ENCODE data around the gene CTBP1.

The CTBP1 gene

DNA sequence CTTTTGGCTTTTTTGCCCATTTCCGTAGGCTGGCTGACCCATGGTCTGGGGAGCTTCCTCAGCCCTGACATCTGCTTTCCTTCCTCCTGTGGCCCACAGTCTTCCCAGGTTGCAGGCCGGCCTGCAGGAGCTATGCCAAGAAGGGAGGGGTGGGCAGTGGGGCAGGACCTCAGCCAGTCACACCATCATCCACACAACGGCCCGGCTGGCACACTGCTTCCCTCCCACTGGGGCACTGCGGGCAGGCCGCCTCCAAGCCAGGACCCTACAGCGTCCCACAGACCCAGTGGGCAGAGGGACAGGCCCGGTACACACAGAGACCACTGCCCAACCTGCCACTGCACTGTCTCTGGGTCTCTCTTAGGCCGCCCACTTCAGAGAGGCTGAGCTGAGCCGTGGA, 38.0 kb downstream of the CTBP1 start:
- DNase-seq (ENCODE audit: low read depth, low spot score), result no peak

DNA sequence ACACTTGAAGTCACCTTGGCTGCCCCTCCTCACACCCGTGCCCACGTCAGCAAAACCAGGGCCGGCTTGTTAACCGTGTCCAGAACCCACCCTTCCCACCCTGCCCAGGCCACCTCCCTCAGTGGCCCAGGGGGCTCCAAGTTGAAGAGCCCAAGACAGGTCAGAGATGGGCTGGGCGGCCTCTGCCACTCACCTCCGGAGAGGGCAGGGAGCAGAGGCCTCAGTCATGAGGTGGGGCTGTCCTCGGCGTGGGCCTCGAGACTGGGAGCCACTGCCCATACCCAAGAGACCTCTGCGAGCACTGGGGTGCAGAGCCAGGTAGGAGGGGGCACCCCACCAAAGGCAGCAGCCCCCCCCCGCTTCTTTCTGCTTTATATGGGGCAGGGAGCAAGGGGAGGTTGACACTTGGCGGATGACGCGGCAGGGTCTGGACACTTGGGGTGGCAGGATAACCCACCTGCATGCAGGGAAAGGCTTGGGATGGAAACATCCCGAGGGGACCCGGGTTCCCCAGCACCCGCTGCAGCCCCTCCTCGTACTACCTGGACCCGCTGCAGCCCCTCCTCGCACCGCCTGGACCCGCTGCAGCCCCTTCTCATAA, 38.6 kb downstream of the CTBP1 start:
- DNase-seq (ENCODE audit: low read depth, low spot score), result no peak

DNA sequence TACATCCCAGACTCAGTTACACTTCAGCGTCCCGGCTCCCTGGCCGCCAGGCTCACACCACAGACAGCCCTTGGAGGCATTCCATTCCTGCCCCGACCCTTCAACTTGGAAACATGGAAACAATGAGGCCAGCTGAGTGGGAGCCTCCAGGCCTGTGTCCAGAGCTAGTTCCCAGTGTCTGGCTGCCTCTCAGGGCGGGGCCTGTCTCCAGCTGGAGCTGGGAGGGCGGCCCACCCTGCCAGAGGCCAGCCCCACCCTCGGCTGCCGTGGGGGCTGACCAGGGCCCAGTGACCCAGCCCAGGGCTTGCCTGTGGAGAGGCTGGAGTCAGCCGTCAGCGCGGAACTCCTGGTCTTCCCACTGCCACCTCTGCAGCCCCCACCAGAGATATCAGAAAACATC, 39.1 kb downstream of the CTBP1 start:
- no peak for DNase-seq (ENCODE audit: low read depth, low spot score)

DNA sequence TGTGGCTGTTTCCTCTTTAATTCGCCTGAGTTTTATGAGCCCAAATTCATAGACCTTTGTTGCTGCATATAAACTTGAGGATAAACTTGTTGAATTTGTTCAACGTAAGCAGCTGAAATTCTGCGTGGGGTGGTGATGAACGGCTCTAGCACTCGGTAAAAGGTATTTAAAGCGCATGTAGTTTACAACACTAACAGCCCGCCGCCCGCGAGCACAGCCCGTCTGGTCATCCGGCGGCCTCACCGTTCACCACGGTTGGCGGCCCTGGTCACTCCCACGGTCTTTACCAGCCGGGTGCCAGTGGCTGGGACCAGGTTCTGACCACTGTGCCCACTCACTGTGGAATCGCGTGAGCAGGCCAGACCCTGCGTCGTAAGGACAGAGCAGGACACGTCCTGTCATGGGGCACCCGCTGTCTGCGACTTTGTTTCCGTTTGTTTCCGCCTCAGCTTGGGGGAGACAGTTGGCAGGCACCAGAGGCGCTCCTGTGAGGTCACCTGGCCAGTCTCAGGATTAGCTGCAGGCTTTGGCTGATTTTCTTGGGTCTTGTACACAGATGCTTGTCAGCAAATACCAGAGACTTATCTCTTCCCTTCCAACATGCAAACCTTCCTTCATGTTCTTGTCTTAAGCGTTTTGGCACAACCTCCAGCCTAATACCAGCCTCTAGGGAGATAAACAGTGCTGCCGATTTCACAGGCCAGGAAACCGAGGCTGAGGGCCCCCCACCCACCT, 39.8 kb downstream of the CTBP1 start:
- DNase-seq (ENCODE audit: low read depth, low spot score), result no peak

DNA sequence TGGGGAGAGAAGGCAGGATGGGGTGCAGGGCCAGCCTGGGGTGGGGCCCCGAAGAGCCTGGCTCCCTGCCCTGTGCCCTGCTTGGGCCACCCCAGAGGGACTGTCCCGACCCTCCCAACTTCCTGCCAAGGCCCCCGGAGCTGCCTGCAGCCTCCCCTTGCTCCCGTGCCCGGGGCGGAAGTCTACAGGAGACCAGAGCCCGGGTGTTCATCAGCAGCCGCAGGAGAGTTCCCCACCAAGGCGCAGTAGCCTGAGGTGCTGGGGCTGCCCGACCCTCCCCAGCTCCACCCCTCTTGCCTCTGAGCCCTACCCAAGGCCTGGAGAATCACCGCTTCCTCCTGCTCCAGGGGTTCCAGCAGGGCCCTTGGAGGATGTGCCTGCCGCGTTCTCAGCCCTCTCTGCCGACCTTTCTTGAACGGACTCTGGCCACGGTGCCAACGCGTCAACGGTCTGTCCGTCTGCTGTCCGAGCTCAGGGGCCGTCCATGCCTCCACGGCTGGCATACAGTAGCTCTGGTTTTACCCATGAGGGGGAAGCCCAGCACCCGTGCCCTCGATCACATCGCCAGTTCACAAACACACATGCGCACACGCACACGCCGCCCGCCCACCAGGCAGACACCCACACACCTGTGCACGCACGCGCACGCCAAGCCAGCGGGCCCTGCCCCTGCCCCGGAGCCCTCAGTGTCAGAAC, 40.5 kb downstream of the CTBP1 start:
- DNase-seq (ENCODE audit: low read depth, low spot score), result no peak

DNA sequence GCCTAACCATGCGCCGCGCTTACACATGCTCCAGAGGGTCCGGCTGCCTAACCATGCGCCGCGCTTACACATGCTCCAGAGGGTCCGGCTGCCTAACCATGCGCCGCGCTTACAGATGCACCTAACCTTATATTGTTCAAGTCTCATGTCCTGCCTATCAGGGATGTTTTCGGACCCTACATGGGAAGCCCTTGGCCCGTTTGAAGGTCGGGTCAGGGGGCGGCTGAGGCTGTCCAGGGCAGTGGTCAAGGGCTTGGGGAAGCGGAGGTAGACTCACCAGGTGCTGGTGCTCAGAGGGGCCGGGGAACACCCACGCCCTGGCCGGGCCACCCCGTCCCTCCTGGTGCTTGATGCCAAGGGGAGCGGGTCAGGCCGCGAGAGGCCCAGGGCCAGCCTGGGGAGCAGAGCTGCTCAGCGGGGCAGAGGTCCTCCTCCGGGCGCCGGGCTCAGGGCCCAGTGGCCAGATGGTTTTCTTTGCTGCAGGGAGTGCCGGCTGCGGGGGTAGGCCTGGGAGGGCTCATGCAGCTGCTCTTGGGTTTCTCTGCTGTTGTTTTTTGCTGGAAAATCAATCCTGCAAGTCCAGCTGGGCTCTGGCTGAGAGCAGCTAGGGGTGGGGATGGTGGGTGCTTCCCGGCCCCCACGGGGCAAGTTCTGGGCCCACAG, 41.2 kb downstream of the CTBP1 start:
- peak; percentile 57 for DNase-seq (ENCODE audit: low read depth, low spot score)

DNA sequence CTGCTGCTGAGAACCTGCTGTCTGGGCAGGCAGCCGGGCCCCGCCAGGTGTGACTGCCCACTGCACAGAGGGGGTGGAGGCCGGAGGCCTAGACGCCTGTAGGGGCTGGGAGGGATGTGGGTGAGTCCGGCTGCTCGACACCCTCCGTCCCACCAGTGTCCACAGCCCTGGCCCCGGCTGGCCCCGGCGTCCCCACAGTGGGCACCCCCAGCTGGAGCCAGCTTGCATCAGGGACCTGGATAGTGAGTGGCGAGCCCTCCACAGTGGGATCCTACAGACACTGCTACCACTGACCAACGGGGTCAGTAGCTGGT, 41.8 kb downstream of the CTBP1 start:
- DNase-seq (ENCODE audit: low read depth, low spot score), result no peak

DNA sequence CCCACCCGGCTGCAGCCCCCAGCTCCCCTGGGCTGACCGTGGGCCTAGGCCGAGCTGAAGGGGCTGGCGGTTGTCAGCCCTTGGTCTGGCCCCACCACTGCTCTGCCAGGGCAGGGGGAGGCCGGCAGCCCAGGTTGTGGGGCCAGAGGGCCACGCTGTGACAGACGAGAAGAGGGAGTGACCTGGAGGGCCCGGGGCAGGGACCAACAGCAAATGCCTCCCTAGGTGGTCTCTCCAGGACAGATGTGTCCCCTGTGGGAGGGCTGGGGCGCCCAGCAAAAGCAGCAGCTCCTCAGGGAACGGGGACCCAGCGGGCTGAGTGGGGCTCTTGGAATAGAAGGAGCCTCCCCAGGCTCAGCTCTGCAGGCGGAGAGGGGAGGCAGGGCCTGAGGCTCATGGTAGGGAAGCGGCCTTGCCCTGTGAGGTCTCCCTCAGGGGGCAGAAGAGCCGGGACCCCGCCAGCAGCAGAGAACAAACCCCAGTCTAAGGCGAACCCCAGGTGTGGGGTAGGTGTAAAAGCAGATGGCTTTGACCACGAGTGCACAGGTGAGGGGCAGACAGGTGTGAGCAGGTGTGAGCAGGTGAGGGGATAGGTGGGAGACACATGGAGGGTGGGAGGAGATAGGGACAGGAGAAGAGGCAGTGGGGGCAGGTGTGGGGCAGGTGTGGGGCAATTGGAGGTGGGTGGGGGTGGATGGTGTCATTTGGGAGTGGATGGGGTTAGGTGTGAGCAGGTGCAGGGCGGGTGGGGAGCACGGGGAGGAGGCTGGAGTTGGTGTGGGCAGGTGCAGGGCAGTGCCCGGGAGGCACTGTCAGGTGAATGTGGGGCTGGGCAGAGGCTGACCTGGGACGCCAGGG, 42.4 kb downstream of the CTBP1 start:
- DNase-seq (ENCODE audit: low read depth, low spot score), result no peak

DNA sequence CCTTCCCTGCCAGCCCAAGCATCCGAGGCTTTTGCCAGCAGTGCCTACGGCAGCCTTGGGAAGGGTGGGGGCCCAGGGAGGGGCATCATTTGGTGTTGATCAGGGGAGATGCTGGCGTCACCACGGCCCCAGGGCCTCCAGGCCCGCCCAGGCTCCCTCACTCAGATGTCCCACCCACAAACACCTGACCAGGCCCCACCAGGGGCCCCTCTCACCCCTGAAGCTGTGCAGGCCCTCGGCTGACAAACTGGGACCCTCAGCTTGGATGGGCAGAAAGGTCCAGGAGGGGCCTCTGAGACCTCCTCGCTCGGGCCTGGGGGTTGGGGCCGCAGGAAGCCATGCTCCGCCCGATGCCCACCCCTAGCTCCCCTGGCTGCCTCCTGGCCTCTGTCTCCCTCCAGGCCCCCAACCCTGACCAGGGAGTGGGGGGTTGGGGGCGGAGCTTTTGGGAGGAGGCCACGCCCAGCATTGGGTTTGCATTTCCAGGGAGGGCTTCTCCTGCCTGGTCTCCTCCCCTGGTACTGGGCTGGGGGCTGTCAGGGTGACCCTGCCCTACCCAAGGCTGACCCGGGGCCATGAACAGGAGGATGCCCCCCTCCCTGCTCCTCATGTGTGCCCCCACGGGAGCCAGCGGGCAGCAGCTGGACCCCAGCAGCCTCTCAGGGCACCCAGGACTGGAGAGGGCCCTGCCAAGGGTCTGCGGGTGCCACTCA, 43.2 kb downstream of the CTBP1 start:
- no peak for DNase-seq (ENCODE audit: low read depth, low spot score)

DNA sequence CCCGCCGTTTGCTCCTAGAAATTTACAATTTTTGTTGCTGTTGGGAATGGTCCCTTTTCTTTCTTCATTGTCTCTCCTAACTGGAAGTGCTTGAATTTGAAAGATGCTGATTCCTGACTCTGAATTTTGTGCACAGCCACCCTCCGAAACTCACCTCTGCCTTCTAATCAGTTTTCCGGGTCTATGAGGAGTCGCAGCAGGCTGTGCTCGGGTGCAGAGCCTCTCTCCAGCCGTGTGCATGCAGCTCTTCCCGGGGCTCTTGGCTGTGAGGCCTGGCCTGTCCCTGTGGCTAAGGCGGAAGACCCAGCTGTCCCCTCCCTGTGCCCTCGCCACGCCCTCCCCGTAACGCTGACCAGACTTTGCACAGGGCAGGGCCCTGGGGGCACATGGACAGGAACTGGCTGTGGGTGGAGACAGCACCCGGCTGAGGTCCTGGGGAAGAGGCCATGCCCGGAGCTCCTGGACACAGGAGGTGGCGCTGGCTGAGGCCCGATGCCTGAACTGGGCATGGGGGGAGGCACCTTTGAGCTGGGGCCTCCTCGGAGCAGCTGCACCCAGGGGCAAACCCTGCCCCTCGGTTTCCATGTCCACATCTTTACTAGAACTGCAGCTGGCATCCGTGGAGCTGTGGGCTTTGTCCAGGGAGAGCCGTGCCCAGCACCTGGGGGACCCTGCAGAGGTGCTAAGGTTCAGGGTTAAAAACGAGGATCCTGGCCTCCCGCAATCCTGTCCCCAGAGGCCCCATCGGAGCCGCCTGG, 43.9 kb downstream of the CTBP1 start:
- DNase-seq (ENCODE audit: low read depth, low spot score), result no peak

DNA sequence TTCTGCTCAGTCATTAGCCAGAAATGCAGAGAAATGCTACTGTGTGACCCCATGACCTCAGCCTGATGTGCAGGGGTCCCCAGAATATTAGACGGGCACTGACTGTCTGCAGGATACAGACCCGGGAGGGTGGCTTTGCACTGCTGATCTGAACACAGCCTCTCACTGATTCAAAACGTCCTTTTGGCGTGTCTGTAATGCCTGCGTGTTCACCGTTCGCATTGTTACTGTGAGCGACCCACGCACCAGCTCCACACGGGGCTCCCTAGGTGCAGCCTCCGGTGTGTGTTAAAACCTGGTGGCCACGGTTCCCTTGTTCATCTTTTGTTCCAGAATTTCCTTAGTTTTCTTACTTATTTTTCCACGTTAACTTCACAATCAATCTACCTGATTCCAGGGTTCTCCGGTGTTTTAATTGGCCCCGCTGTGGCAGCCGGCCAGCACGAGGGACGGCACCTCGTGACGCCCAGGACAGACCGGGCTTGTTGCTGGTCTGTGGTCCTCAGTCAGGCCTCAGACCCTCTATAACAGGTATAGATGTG, 44.6 kb downstream of the CTBP1 start:
- DNase-seq (ENCODE audit: low read depth, low spot score), result no peak

DNA sequence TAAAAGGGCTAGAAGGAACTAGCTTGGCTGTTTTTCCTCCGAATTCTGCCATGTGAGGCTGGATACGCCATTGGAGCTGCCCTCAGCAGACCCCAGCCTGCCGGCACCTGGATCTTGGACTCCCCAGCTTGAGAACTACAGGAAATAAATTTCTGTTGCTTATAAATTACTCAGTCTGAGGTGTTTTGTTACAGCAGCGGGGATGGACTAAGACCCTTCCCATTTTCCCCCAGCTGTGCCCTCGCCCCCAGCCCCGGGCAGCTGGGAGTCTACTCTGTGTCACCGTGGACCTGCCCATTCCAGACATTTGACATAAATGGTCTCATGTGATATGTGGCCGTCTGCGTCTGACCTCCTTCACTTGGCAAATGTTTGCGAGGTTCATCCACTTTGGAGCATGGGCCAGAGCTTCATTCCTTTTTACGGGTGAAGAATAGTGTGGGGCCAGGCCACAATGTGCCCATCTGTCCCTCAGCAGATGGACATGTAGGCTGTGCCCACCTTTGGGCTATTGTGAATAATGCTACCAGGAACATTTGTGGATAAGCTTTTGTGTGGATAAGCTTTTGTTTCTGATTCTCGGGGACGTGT, 45.8 kb downstream of the CTBP1 start:
- DNase-seq (ENCODE audit: low read depth, low spot score), result no peak

DNA sequence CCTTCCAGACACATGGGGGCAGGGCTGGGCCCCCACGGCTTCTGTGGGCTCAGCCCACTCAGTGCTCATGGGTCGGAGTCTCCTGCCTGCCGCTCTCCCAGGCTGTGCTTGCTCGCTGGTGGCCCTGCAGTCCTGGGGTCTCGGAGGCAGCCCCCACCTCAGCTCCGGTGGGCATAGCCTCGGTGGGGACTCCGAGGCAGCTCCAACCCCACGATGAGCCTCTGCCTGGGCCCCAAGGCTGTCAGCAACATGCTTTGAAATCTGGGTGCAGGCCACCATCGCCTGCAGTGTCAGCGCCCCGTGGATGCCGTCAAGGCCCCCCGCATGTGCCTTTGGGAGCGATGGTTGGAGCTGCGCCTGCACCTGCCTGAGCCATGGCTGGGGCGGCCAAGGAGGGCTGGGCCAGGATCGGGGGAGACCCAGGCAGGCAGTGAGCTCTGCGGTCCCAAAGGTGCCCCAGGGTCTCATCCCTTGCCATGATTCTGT, 46.4 kb downstream of the CTBP1 start:
- DNase-seq (ENCODE audit: low read depth, low spot score), result no peak

DNA sequence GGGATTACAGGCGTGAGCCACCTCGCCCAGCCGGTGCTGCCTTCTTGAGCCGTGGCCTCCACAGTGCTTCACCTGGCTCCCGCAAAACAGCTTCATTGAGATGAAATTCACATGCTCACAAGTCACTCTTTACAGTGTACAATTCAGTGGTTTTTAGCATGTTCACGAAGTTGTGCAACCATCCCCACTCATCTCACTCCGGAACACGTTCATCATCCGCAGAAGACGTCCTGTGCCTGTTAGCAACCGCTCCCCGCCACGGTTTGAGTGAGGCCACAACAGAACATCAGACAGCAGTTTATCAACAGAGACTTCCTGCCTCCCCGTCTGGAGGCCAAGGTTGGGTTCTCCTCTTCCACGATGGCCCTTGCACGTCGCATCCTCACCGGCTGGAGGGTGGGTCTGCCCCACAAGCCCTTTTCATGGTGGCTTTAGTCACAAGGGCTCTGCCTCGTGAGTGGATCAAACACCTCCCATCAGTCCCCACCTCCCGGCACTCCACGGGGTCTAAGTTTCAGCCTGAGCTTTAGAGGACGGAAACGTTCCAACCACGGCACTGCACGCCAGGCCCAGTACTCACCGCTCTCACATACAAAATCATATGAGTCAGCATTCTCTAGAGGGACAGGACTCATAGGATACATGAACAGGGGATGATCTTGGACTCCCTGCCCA, 46.9 kb downstream of the CTBP1 start:
- DNase-seq (ENCODE audit: low read depth, low spot score), result no peak

DNA sequence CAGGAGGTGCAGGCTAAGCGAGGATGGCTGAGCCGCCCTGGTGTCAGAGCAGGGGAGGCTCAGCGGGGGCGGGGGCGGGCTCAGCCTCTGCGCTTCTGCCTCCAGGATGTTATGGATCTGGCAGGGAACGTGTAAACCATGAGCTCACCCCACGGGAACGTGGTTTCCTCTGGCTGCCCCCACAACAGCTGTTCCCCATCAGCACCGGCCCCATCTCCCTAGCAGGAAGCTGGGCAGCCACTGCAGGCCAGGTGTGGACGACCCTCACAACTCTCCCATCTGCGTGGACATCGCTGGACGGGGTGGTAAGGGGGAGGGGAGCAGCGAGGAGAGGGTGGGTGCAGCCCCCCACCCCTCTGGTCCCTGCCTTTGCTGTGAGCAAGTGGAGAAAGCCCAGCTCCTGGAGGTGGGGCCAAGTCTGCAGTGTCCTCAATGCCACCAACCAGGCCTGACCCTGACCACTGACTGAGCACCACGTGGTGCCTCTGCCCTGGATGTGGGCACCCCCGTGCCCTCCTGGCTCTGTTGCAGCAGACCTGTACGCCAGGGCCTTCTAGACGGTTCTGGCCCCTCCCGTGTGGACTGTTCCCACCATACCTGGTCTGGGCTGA, 48.4 kb downstream of the CTBP1 start:
- peak; percentile 46 for DNase-seq (ENCODE audit: low read depth, low spot score)

DNA sequence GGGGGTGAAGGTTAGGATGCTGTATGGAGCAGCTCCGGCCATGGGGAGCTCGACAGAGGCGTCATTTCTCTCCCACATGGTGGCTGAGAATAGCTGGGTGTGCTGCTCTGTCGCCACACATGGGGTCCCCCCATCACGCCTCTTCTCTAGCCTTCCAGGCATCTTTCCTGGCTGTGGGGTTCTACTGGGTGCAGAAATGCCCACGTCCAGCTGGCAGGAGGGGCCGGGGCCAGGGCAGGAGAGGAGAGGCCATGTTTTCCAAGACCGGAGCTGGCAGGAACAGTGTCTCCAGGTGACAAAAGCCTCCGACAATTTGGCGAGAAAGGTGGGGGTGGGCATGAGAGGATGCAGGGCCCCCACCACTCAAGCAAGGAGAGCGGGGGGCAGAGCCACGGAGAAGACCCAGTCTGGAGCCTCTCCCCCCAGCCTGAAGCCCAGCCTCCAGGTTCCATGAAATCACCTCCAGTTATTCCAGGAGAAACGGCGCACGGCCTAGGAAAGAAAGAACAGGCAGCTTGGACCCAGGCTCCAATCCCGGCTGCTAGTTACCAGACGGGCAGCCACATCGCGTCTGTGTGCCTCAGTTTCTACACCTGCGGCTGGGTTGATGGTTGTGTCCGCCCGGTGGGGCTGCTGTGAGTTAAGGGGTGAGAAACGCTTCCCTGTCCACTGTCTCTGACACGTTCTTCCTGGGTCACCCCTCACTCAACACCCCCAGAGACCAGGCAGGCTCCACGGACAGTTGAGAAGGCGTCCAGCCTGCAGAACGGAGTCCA, 49.2 kb downstream of the CTBP1 start:
- no peak for DNase-seq (ENCODE audit: low read depth, low spot score)

DNA sequence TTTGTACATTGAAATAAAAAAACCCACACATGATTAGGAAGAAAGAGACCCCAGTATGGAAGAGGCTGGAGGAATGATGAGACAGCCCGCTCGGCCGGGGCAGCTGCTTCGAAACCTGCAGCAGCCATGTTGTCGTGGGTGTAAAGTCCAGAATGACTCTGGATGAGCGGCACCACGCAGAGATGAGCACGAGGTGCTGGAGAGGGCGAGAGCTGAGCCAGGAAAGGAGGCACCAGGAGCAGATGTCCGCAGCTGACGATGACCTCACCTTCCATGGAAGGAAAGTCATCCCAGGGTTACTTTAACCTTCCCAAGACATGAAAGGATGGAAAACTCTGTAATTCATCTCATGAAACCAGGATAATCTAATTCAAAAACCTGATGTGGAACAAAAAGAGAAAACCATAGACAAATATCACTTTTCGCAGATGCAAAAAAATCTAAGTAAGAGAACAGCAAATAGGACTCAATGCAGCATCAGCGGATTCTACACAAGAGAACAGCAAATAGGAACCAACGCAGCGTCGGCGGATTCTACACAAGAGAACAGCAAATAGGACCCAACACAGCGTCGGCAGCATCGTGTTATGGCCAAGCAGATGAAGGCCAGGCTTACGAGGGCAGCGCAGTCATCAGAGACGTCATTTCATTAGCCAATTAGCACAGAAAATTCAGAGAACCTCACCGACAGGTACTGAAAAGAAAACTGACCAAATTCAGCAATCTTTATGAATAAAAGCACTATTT, 50.7 kb downstream of the CTBP1 start:
- DNase-seq (ENCODE audit: low read depth, low spot score), result no peak

All from smooth muscle cell of the brain vasculature (primary cell).